Nephron (organoid): ENCODE measurements around the gene ITGA7.

Experiments used
- H3K27ac Mint-ChIP-seq, 3 experiments: 2 replicates each; pipeline ENCODE4 v1.8.0; 2020; ENCODE audit warnings: mixed read lengths in 3 of 3, mild to moderate bottlenecking in 2 of 3, moderate library complexity in 1 of 3
- H3K27me3 Mint-ChIP-seq: 2 replicates; pipeline ENCODE4 v1.8.0; 2021; ENCODE audit warnings: low read depth, mild to moderate bottlenecking, moderate library complexity, mixed read lengths
- H3K36me3 Mint-ChIP-seq: 2 replicates; pipeline ENCODE4 v1.8.0; 2020; ENCODE audit warnings: low read depth, mixed read lengths
- H3K4me1 Mint-ChIP-seq: 2 replicates; pipeline ENCODE4 v1.8.0; 2020; ENCODE audit warnings: mixed read lengths
- H3K4me3 Mint-ChIP-seq, 3 experiments: 2 replicates each; pipeline ENCODE4 v1.8.0; 2020; ENCODE audit warnings: mild to moderate bottlenecking in 3 of 3, mixed read lengths in 3 of 3, moderate library complexity in 2 of 3
- H3K9me3 Mint-ChIP-seq: 2 replicates; pipeline ENCODE4 v1.8.0; 2020; ENCODE audit warnings: mixed read lengths
- TF ChIP-seq, protein P1 (sequence below), 3 experiments: fragments of 200-600 bp; sonication (generic); IDR thresholded peaks; one replicate each; pipeline ENCODE4 v1.5.0; 2021; ENCODE audit warnings: antibody characterized with exemption in 3 of 3; ENCODE audit not compliant: unreplicated experiment in 3 of 3

ITGA7 gene

DNA sequence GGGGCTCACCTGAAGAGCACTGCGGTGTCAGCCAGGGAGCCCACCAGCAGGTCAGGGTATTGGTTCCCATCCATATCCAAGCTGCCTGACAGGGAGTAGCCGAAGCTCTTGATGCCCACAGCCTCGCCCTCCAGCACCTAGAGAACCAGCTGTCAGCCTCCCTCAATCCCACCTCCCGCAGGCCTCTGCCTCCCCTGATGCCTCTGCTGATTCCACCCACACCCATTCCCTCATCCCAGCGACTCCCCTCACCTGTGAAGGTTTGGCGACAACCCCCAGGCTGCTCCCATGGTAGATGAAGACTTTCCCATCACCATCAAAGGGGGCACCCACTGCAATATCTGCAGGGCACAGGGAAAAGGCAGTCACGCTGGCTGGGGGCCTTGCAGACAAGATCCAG, 10.0 kb downstream of the ITGA7 start:
- Mint-ChIP-seq H3K9me3 (no peaks in the 10 kb centered on the region), H3K36me3 (no peaks in the 10 kb centered on the region), H3K4me3 (no peak overlapping the region), H3K4me1 (peaks cover 11% of the 10 kb centered on the region), H3K27me3 (peaks cover 3% of the 10 kb centered on the region), H3K27ac (no peak overlapping the region)
- TF ChIP-seq, protein P1, sequence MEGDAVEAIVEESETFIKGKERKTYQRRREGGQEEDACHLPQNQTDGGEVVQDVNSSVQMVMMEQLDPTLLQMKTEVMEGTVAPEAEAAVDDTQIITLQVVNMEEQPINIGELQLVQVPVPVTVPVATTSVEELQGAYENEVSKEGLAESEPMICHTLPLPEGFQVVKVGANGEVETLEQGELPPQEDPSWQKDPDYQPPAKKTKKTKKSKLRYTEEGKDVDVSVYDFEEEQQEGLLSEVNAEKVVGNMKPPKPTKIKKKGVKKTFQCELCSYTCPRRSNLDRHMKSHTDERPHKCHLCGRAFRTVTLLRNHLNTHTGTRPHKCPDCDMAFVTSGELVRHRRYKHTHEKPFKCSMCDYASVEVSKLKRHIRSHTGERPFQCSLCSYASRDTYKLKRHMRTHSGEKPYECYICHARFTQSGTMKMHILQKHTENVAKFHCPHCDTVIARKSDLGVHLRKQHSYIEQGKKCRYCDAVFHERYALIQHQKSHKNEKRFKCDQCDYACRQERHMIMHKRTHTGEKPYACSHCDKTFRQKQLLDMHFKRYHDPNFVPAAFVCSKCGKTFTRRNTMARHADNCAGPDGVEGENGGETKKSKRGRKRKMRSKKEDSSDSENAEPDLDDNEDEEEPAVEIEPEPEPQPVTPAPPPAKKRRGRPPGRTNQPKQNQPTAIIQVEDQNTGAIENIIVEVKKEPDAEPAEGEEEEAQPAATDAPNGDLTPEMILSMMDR (IDR thresholded peaks at IDR 0.05; ENCODE audit: unreplicated experiment in 3 of 3) = no peak

DNA sequence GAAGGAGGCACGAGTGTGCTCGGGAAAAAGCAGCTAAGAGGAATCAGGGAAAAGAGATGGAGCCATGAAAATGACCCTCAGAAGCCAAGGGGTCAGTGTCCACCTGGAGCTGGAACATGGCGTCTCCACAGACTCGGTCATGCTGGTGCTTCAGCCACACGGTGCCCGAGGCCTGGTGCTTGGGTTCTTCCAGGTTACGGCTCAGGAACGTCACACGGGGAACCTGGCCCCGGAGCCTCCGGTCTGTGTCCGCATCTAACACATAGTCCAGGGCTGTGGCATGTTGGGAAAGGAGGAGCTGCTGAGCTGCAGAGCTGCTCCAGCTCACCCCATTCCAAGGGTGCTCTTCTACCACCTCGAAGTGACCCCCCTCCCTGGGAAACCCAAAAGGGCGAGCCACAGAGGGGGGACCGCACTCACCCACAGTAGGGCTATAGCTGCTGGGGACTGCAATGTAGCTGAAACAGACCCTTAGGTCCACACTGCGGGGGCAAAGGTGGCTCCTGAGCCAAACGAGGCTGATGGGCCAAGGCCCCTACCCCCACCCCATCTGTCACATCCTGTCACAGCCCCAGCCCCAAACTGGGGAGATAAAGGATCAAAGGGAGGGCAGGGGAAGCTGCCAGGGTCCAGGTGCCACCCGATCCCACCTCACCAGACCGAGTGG, 10.8 kb downstream of the ITGA7 start:
- Mint-ChIP-seq H3K9me3 (no peaks in the 10 kb centered on the region), H3K4me1 (peaks cover 9% of the 10 kb centered on the region), H3K27me3 (peaks cover 3% of the 10 kb centered on the region), H3K36me3 (no peaks in the 10 kb centered on the region), H3K4me3 (no peak overlapping the region), H3K27ac (no peak overlapping the region)
- TF ChIP-seq, protein P1 (IDR thresholded peaks at IDR 0.05; ENCODE audit: unreplicated experiment in 3 of 3) = no peak

- no peaks in the 10 kb centered on the region for H3K9me3 Mint-ChIP-seq
- TF ChIP-seq, protein P1 (IDR thresholded peaks at IDR 0.05; ENCODE audit: unreplicated experiment in 3 of 3) = no peak
- peaks cover 1% of the 10 kb centered on the region for H3K4me1 Mint-ChIP-seq
- no peaks in the 10 kb centered on the region for H3K36me3 Mint-ChIP-seq
- H3K4me3 Mint-ChIP-seq = no peak overlapping the region
- H3K27me3 Mint-ChIP-seq = peaks cover 3% of the 10 kb centered on the region
- no peak overlapping the region for H3K27ac Mint-ChIP-seq
These were observed 11.6 kb downstream of the ITGA7 start for GRCh38 chr12:55696141-55696540.

DNA sequence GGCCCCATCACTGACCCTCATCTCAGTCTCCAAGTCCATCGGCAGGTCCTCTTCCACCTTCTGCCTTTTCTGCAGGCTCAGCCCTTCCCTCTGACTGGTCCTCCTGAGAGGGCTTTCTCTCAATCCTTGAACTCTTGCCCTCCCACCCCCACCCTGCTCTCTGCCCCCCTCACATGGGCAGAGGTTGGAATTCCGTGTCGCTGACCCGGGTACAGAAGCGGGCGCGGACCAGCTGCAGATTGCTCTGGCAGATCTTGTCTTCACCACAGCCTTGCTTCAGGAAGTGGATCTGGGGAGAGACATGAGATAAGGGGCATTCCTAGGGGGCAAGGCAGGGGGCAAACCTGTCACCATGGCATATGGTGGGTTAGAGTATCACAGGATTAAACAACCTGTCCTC, 12.4 kb downstream of the ITGA7 start:
- no peaks in the 10 kb centered on the region for H3K4me1 Mint-ChIP-seq
- H3K4me3 Mint-ChIP-seq = no peak overlapping the region
- H3K9me3 Mint-ChIP-seq = no peaks in the 10 kb centered on the region
- no peaks in the 10 kb centered on the region for H3K36me3 Mint-ChIP-seq
- peaks cover 3% of the 10 kb centered on the region for H3K27me3 Mint-ChIP-seq
- no peak overlapping the region for H3K27ac Mint-ChIP-seq
- TF ChIP-seq, protein P1 (IDR thresholded peaks at IDR 0.05; ENCODE audit: unreplicated experiment in 3 of 3) = no peak

GRCh38 chr12:55694651-55695050, 13.1 kb downstream of the ITGA7 start:
- Mint-ChIP-seq H3K9me3 (no peaks in the 10 kb centered on the region), H3K27ac (no peak overlapping the region), H3K27me3 (no peaks in the 10 kb centered on the region), H3K4me1 (no peaks in the 10 kb centered on the region), H3K36me3 (no peaks in the 10 kb centered on the region), H3K4me3 (no peak overlapping the region)
- TF ChIP-seq, protein P1 (IDR thresholded peaks at IDR 0.05; ENCODE audit: unreplicated experiment in 3 of 3) = no peak

DNA sequence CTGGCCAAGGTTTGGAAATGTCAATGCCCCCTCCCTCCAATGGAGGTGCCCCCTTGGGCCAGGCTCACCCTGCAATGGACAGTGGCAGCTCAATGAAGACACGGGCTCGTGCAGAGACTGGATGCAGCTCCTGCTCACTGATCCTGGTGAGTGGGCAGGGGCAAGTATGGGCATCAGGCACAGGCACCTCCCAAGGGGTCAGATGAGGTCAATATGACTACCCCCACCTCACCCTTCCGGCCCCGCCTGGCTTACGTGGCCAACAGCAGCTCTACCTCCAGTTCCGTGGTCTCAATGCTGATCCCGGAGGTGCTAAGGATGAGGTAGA, 13.6 kb downstream of the ITGA7 start:
- H3K4me1 Mint-ChIP-seq = no peaks in the 10 kb centered on the region
- TF ChIP-seq, protein P1 (IDR thresholded peaks at IDR 0.05; ENCODE audit: unreplicated experiment in 3 of 3) = no peak
- no peaks in the 10 kb centered on the region for H3K36me3 Mint-ChIP-seq
- H3K4me3 Mint-ChIP-seq = no peak overlapping the region
- H3K27ac Mint-ChIP-seq = no peak overlapping the region
- no peaks in the 10 kb centered on the region for H3K27me3 Mint-ChIP-seq
- no peaks in the 10 kb centered on the region for H3K9me3 Mint-ChIP-seq
